Gastroesophageal sphincter (tissue), 3 donors: ENCODE data around the gene ABLIM2.
A peak's percentile ranks its signal among the peaks of the same experiment; 100 is the strongest.

Experiments
- CTCF ChIP-seq, 4 experiments: fragments of 200-600 bp in 2 of 4; fragments of 450-650 bp in 2 of 4; sonication (generic) in 1 of 4; IDR thresholded peaks; one replicate each; pipeline ENCODE4 v1.5.1; 2017 to 2019; ENCODE audit warnings: antibody characterized with exemption in 4 of 4, mild to moderate bottlenecking in 2 of 4, moderate library complexity in 2 of 4
- EP300 ChIP-seq: sonication (generic); formaldehyde crosslinking; IDR thresholded peaks from one replicate; pipeline ENCODE4 v1.6.1; 2017; ENCODE audit warnings: antibody characterized with exemption, mild to moderate bottlenecking
- POLR2AphosphoS5 ChIP-seq: sonication (generic); formaldehyde crosslinking; IDR thresholded peaks from one replicate; pipeline ENCODE4 v1.6.1; 2017; ENCODE audit warnings: antibody characterized with exemption

- TF ChIP-seq CTCF (IDR thresholded peaks at IDR 0.05) (peak in 3 of 4 experiments; percentile 67 to 75 (median 71)), EP300 (no peak), POLR2AphosphoS5 (no peak)
Measured at GRCh38 chr4:8176547-8177399, 18.2 kb upstream of the ABLIM2 start.
